CD4-positive, alpha-beta memory T cell (primary cell): ENCODE data around the gene KRT23. TPM values are rescaled to one million over a fixed set of nuclear protein-coding genes. Genes with fewer than 3 reads are reported as not detected.

Experiments
- CTCF ChIA-PET: fragments of 350-600 bp; sonication (Branson Sonifier 250); formaldehyde crosslinking; loops from one replicate; lab custom pipeline; 2021; ENCODE audit warnings: inconsistent platforms; ENCODE audit not compliant: partially characterized antibody; lab: Charles Lee
- POLR2A ChIA-PET: fragments of 350-600 bp; sonication (Branson Sonifier 250); formaldehyde crosslinking; loops from one replicate; lab custom pipeline; 2021; ENCODE audit not compliant: partially characterized antibody; lab: Charles Lee
- DNase-seq, 5 donors: peaks; one replicate each; pipeline versions ENCODE4 v3.0.0 to v3.0.0-alpha.2; 2020 to 2022; ENCODE audit warnings: mixed read lengths in 1 of 5
- H3K27ac ChIP-seq: one replicate; pipeline ENCODE4 v1.7.0; 2013; ENCODE audit warnings: low read depth, low read length
- H3K27me3 ChIP-seq: 2 replicates; pipeline ENCODE4 v1.7.0; 2013; ENCODE audit warnings: mild to moderate bottlenecking, low read length, moderate library complexity; ENCODE audit not compliant: insufficient read depth
- H3K36me3 ChIP-seq: 2 replicates; pipeline ENCODE4 v1.7.0; 2013; ENCODE audit warnings: mild to moderate bottlenecking, low read length, moderate library complexity; ENCODE audit not compliant: insufficient read depth
- H3K4me1 ChIP-seq: 2 replicates; pipeline ENCODE4 v1.7.0; 2013; ENCODE audit warnings: mild to moderate bottlenecking, low read length, moderate library complexity; ENCODE audit not compliant: insufficient read depth
- H3K4me3 ChIP-seq, 2 donors: one replicate each; pipeline ENCODE4 v1.7.0; 2013; ENCODE audit warnings: low read length in 2 of 2, mild to moderate bottlenecking in 1 of 2
- H3K9me3 ChIP-seq, 2 donors: one replicate each; pipeline ENCODE4 v1.7.0; 2013; ENCODE audit warnings: low read length in 2 of 2, control low read depth in 1 of 2; ENCODE audit not compliant: control insufficient read depth in 1 of 2
- H3K27ac Mint-ChIP-seq, 7 donors: one replicate each; pipeline ENCODE4 v1.8.0; 2020 to 2021; ENCODE audit warnings: mixed read lengths in 7 of 7, mild to moderate bottlenecking in 6 of 7, inconsistent platforms in 3 of 7, moderate library complexity in 3 of 7
- H3K27me3 Mint-ChIP-seq, 2 donors: one replicate each; pipeline ENCODE4 v1.8.0; 2020 to 2021; ENCODE audit warnings: mixed read lengths in 2 of 2
- H3K36me3 Mint-ChIP-seq, 2 donors: one replicate each; pipeline ENCODE4 v1.8.0; 2020 to 2021; ENCODE audit warnings: mixed read lengths in 2 of 2, inconsistent platforms in 1 of 2, mild to moderate bottlenecking in 1 of 2
- H3K4me1 Mint-ChIP-seq, 4 donors: one replicate each; pipeline ENCODE4 v1.8.0; 2020 to 2021; ENCODE audit warnings: mixed read lengths in 4 of 4, mild to moderate bottlenecking in 1 of 4
- H3K4me3 Mint-ChIP-seq, 8 donors: one replicate each; pipeline ENCODE4 v1.8.0; 2020 to 2021; ENCODE audit warnings: mixed read lengths in 8 of 8, mild to moderate bottlenecking in 7 of 8, moderate library complexity in 6 of 8, inconsistent platforms in 3 of 8
- H3K9me3 Mint-ChIP-seq, 8 donors: one replicate each; pipeline ENCODE4 v1.8.0; 2020 to 2021; ENCODE audit warnings: mixed read lengths in 8 of 8, mild to moderate bottlenecking in 5 of 8, inconsistent platforms in 3 of 8, moderate library complexity in 1 of 8
- intact Hi-C: fragments of 100-400 bp; cut with micrococcal nuclease; formaldehyde crosslinking; loops from one replicate; pipeline ENCODE4 v1.15.1; 2023
- polyA plus RNA-seq, 2 donors: library from polyadenylated mRNA; unstranded; fragments of 300-500 nt; fragmentation: Illumina TruSeq; gene quantifications; one replicate each; pipeline ENCODE4 v1.2.3, GENCODE V29; 2021
- total RNA-seq, 2 experiments: library from RNA; stranded (reverse); gene quantifications; one replicate each; pipeline ENCODE4 v1.2.3, GENCODE V29; 2021

Gene KRT23
- total and polyA plus RNA-seq, 4 experiments from 2014 or later, result 0.15 TPM; not detected in 3

- ChIA-PET POLR2A (no interaction called here), CTCF (interaction anchor here (1.2 kb wide), 1 partner anchor 760 kb away, joined by 4 read pairs; no protein-coding TSS in a partner anchor)
- Histone ChIP-seq H3K27me3 (peaks cover 18% of the 10 kb centered on the region), H3K4me3 (no peak overlapping the region), H3K4me1 (no peaks in the 10 kb centered on the region), H3K9me3 (no peaks in the 10 kb centered on the region), H3K27ac (no peak overlapping the region), H3K36me3 (no peaks in the 10 kb centered on the region)
- no peak overlapping the region for H3K4me3 Mint-ChIP-seq
- H3K27me3 Mint-ChIP-seq, result peaks cover 20 to 25% of the 10 kb centered on the region in 2 donors
- H3K4me1 Mint-ChIP-seq, result no peaks in the 10 kb centered on the region
- no peak overlapping the region for H3K27ac Mint-ChIP-seq
- no peaks in the 10 kb centered on the region for H3K36me3 Mint-ChIP-seq
- no peak for DNase-seq
- H3K9me3 Mint-ChIP-seq, result no peaks in the 10 kb centered on the region
- intact Hi-C loops, result no loop called here
These were observed 49.2 kb downstream of the KRT23 start for GRCh38 chr17:40888196-40888720.

- no peak for DNase-seq
- Mint-ChIP-seq H3K9me3 (peaks cover 0 to 2% (median 0%) of the 10 kb centered on the region in 8 donors), H3K4me1 (no peaks in the 10 kb centered on the region), H3K27ac (peak overlapping the region in 1 of 7 donors; percentile 14), H3K27me3 (peaks cover 17 to 24% of the 10 kb centered on the region in 2 donors), H3K36me3 (no peaks in the 10 kb centered on the region), H3K4me3 (no peak overlapping the region)
- H3K9me3 ChIP-seq, result no peaks in the 10 kb centered on the region
- H3K36me3 ChIP-seq, result no peaks in the 10 kb centered on the region
- ChIA-PET POLR2A (no interaction called here), CTCF (no interaction called here)
- no peaks in the 10 kb centered on the region for H3K4me1 ChIP-seq
- no peak overlapping the region for H3K4me3 ChIP-seq
- no peak overlapping the region for H3K27ac ChIP-seq
- H3K27me3 ChIP-seq, result peaks cover 18% of the 10 kb centered on the region
- intact Hi-C loops, result no loop called here
These were observed 51.4 kb downstream of the KRT23 start for GRCh38 chr17:40886090-40886489.

GRCh38 chr17:40884708-40885512, 52.5 kb downstream of the KRT23 start, which contains the start of gene KRT20:
KRT20 (minus strand) TSS chr17:40885242; CDS start chr17:40885185, 57 bp downstream.
- Mint-ChIP-seq H3K36me3 (no peaks in the 10 kb centered on the region), H3K27me3 (peaks cover 17 to 22% of the 10 kb centered on the region in 2 donors), H3K27ac (peak within 1 kb of the TSS in 1 of 7 donors; percentile 14), H3K4me1 (no peaks in the 10 kb centered on the region), H3K4me3 (no peak within 1 kb of the TSS), H3K9me3 (peaks cover 0 to 2% (median 0%) of the 10 kb centered on the region in 8 donors)
- Histone ChIP-seq H3K27ac (no peak within 1 kb of the TSS), H3K36me3 (no peaks in the 10 kb centered on the region), H3K4me3 (no peak within 1 kb of the TSS), H3K4me1 (no peaks in the 10 kb centered on the region), H3K27me3 (peaks cover 16% of the 10 kb centered on the region), H3K9me3 (no peaks in the 10 kb centered on the region)
- intact Hi-C loops, result no loop called here
- POLR2A ChIA-PET, result no interaction called here
- CTCF ChIA-PET, result interaction anchor here (0.9 to 1.7 kb wide), 3 partner anchors 12 to 763 kb away, joined by 3 to 5 read pairs (median 3); no protein-coding TSS in a partner anchor
- no peak for DNase-seq

GRCh38 chr17:40883626-40884334, 53.7 kb downstream of the KRT23 start:
- CTCF ChIA-PET, result interaction anchor here (1.0 to 1.7 kb wide), 2 partner anchors 13 to 665 kb away, joined by 3 to 5 read pairs; no protein-coding TSS in a partner anchor
- no peak for DNase-seq

GRCh38 chr17:40883031-40883430, 54.4 kb downstream of the KRT23 start:
- Histone ChIP-seq H3K27ac (no peak overlapping the region), H3K36me3 (no peaks in the 10 kb centered on the region), H3K9me3 (no peaks in the 10 kb centered on the region), H3K4me1 (no peaks in the 10 kb centered on the region), H3K27me3 (peaks cover 5% of the 10 kb centered on the region), H3K4me3 (no peak overlapping the region)
- Mint-ChIP-seq H3K9me3 (peaks cover 0 to 2% (median 0%) of the 10 kb centered on the region in 8 donors), H3K27ac (no peak overlapping the region), H3K27me3 (peaks cover 9 to 15% of the 10 kb centered on the region in 2 donors), H3K4me3 (no peak overlapping the region), H3K36me3 (no peaks in the 10 kb centered on the region), H3K4me1 (no peaks in the 10 kb centered on the region)
- ChIA-PET POLR2A (no interaction called here), CTCF (no interaction called here)
- DNase-seq, result no peak
- intact Hi-C loops, result no loop called here

More at GRCh38 chr17:40883626-40884334, 53.7 kb downstream of the KRT23 start:
- H3K27me3 ChIP-seq, result peaks cover 5% of the 10 kb centered on the region
- Mint-ChIP-seq H3K4me1 (no peaks in the 10 kb centered on the region), H3K9me3 (peaks cover 0 to 2% (median 0%) of the 10 kb centered on the region in 8 donors), H3K4me3 (no peak overlapping the region), H3K36me3 (no peaks in the 10 kb centered on the region), H3K27me3 (peaks cover 12 to 22% of the 10 kb centered on the region in 2 donors), H3K27ac (no peak overlapping the region)
- H3K27ac ChIP-seq, result no peak overlapping the region
- no peaks in the 10 kb centered on the region for H3K36me3 ChIP-seq
- POLR2A ChIA-PET, result no interaction called here
- no peaks in the 10 kb centered on the region for H3K4me1 ChIP-seq
- intact Hi-C loops, result no loop called here
- H3K9me3 ChIP-seq, result no peaks in the 10 kb centered on the region
- H3K4me3 ChIP-seq, result no peak overlapping the region

GRCh38 chr17:40879026-40879425, 58.4 kb downstream of the KRT23 start:
- H3K4me1 Mint-ChIP-seq, result no peaks in the 10 kb centered on the region
- DNase-seq, result no peak
- H3K27me3 Mint-ChIP-seq, result peaks cover 9 to 11% of the 10 kb centered on the region in 2 donors
- Histone ChIP-seq H3K27ac (no peak overlapping the region), H3K9me3 (no peaks in the 10 kb centered on the region), H3K27me3 (no peaks in the 10 kb centered on the region), H3K4me1 (no peaks in the 10 kb centered on the region), H3K4me3 (no peak overlapping the region), H3K36me3 (no peaks in the 10 kb centered on the region)
- H3K9me3 Mint-ChIP-seq, result peaks cover 0 to 2% (median 0%) of the 10 kb centered on the region in 8 donors
- CTCF ChIA-PET, result interaction anchor here (1.3 kb wide), 1 partner anchor 770 kb away, joined by 3 read pairs; no protein-coding TSS in a partner anchor
- no peaks in the 10 kb centered on the region for H3K36me3 Mint-ChIP-seq
- H3K4me3 Mint-ChIP-seq, result no peak overlapping the region
- POLR2A ChIA-PET, result no interaction called here
- no peak overlapping the region for H3K27ac Mint-ChIP-seq
- intact Hi-C loops, result no loop called here

GRCh38 chr17:40878044-40878443, 59.4 kb downstream of the KRT23 start:
- H3K36me3 ChIP-seq, result no peaks in the 10 kb centered on the region
- DNase-seq, result no peak
- H3K4me3 ChIP-seq, result no peak overlapping the region
- intact Hi-C loops, result no loop called here
- no peaks in the 10 kb centered on the region for H3K9me3 ChIP-seq
- Mint-ChIP-seq H3K4me3 (no peak overlapping the region), H3K9me3 (peaks cover 0 to 2% (median 0%) of the 10 kb centered on the region in 8 donors), H3K27ac (no peak overlapping the region), H3K4me1 (no peaks in the 10 kb centered on the region), H3K27me3 (peaks cover 5 to 7% of the 10 kb centered on the region in 2 donors), H3K36me3 (no peaks in the 10 kb centered on the region)
- H3K27me3 ChIP-seq, result no peaks in the 10 kb centered on the region
- ChIA-PET CTCF (interaction anchor here (1.3 kb wide), 1 partner anchor 771 kb away, joined by 3 read pairs; no protein-coding TSS in a partner anchor), POLR2A (no interaction called here)
- no peak overlapping the region for H3K27ac ChIP-seq
- H3K4me1 ChIP-seq, result no peaks in the 10 kb centered on the region
